GM19452 (cell line): ENCODE data around the gene CRISPLD2.
"Not testable (repeated sequence)": the region's sequence is repeated elsewhere in the genome, so short reads cannot be mapped to it uniquely, and the experiment has no call there.

Experiments used
- ATAC-seq: cut with Tn5 transposase; IDR thresholded peaks from one replicate; pipeline ENCODE4 v1.9.1; 2021; ENCODE audit not compliant: unreplicated experiment

The CRISPLD2 gene

DNA sequence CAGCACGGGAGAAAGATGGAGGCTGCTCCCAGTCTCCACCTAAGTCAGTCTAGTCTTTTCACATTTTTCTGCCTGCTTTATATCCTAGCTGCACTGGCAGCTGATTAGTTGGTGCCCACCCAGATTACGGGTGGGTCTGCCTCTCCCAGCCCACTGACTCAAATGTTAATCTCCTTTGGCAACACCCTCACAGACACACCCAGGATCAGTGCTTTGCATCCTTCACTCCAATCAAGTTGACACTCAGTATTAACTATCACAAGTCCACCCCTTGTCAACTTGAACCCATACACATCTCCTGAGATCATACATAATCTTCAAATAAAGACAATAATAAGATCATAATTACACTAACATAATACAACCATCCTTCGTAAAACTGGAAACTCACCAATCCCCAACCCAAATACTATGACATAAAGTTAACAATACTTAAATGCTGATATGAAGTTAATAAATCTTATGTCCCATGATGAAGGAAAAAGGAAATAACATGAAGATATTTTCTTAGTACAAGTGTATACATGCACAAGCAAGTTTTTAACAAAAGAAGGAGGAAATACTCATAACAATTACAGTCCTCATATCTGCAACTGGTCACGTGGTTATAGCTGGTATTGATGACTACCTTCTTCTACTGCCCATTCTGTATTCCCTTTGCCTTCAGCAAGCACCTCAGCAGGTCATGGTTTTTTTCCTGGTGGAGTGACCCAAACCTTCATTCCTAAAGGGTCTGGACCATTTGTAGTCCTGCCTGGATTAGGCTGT, 35.8 kb downstream of the CRISPLD2 start:
- not testable (repeated sequence) for ATAC-seq

DNA sequence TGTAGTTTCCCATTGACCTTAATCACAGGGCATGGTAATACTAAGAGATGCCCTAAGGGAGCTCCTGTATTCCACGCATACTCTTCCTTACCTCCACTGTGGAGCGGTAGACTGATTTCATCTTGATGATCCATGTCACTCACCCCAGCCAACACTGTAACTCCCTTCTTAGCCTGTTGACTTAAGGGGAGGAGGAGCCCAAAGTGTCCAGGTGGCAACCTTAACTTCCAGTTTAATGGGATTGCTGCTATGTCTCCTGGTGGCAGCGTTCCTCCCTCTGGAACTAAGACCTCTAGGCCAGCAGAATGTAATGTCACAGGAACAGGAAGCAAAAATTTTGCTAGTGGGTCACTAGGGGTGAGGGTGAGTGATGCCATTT, 36.4 kb downstream of the CRISPLD2 start:
- not testable (repeated sequence) for ATAC-seq

GRCh38 chr16:84856811-84857210, 37.0 kb downstream of the CRISPLD2 start:
- ATAC-seq, result not testable (repeated sequence)

GRCh38 chr16:84859681-84860080, 39.9 kb downstream of the CRISPLD2 start:
- no peak for ATAC-seq

GRCh38 chr16:84860383-84860782, 40.6 kb downstream of the CRISPLD2 start:
- no peak for ATAC-seq

GRCh38 chr16:84861671-84862070, 41.9 kb downstream of the CRISPLD2 start:
- ATAC-seq, result no peak

DNA sequence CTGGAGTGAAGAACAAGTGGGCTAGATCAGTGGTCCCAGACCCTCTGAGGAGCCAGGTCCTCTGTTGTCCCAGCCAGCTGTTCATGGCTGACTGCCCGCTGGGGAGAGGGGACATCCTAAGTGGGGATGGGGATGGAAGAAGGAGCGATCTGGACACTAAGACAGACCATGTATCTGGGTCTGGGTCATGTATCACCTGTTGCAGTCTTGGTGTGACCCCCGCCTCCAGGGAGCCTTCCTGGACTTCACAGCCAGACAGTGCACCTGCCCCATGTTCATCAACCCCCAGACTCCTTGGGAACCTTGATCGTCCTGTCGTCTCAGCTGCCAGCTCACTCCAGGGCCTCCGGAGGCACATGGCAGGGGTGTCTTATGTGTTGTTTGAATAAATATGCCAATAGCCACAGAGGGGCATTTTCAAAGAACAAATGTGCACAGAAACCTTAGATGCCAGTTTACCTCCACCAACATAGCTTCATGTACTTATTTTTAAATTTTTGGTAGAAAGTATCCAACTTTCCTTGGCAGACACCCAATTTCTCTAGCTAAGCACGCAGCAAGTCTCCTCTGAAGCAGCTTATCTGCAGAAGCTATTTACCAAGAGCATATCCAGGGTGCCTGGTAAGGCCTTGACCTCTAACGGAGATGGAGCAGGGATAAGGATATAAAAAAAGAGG, 43.2 kb downstream of the CRISPLD2 start:
- no peak for ATAC-seq

DNA sequence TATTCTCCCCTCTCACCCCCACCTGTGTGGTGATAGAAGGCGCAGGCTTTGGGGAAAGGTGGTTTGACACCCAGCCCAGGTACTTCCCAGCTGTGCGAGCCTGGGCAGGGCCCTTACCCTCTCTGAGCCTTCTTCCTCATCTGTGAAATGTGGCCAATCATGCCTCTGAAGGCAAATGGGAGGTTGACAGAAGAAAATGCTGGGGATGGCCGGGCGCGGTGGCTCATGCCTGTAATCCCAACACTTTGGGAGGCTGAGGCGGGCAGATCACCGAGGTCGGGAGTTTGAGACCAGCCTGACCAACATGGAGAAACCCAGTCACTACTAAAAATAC, 43.7 kb downstream of the CRISPLD2 start:
- no peak for ATAC-seq

GRCh38 chr16:84864326-84864955, 44.7 kb downstream of the CRISPLD2 start:
- ATAC-seq, result no peak

DNA sequence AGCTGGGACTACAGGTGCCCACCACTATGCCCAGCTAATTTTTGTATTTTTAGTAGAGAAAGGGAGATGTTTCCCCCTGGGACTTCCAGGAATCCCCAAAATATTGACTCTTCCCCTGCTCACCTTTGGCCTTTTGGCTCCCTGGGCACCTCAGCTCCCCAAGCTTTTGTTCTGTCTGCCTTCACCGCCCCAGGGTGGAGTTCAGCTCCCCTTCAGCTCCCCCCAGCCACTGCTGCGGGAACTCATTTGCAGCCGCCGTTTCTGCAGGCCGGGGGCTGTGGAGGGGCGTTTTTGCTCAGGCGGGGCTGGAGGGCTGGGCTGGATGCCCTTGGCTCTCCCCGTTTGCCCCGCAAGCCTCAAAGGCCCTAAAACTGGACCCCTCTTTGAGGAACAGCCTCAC, 47.9 kb downstream of the CRISPLD2 start:
- ATAC-seq, result no peak

DNA sequence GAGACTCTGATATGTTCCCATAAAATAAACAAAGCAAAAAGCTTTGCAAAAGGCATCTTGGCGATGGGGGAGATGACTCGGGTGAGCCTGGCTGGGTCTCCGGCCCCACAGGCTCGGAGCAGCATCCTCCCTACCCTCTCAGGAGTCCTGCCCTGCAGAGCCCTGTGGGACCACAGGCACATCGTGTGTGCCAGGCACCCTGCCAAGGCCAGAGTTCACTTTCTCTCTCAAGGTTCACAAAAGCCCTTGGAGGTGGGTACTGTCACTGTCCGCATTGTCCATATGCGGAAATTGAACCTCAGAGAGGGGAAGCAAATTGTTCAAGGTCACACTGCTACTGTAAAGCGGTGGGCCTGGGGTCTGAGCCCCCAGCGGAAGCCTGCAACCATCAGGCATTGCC, 48.5 kb downstream of the CRISPLD2 start:
- ATAC-seq, result no peak

DNA sequence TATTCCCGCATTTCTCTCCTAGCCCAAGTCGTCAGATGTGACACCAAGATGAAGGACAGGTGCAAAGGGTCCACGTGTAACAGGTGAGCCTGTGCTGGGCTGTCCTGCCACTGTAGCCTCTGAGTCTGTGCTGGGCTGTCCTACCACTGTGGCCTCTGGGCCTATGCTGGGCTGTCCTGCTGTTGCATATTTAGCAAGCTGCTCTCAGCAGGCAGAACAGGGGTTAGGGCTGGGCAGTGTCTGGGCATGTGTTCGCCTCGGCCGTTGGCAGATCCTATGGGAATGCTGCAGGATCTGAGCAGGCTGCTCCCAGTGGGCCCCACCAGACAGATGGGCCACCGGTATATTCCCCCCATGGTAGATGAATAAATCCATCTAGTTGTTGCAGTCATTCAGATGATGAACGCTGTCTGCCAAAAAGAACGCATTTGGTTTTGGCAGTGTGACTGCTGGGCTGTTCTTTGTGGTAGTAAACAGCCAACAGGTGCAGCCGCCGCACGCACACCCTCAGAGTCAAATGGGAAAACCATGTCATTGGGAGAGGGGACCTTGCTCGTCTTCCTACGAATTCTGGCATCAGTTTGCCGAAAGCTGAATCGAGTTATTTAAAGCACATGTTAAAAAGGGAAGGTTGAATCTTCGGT, 49.2 kb downstream of the CRISPLD2 start:
- ATAC-seq, result no peak

DNA sequence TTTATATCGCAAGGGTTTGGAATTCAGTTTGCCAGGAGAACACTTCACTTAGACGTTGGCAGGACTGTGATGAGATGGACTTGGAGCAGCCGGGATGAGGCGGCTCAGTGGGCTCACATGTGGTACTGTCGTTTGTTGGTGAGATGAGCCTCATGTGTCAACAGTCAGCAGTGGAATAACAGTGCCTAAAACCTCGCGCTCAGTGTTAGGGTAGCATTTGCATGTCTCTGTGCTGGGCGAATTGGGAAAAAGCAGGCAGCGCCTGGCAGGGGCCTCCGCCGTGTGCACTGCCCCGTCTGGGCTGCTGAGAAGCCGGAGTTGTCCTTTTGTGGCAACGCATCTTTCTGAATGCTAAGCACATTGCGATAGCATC, 49.7 kb downstream of the CRISPLD2 start:
- ATAC-seq, result no peak

GRCh38 chr16:84872971-84873370, 53.2 kb downstream of the CRISPLD2 start:
- ATAC-seq, result not testable (repeated sequence)

DNA sequence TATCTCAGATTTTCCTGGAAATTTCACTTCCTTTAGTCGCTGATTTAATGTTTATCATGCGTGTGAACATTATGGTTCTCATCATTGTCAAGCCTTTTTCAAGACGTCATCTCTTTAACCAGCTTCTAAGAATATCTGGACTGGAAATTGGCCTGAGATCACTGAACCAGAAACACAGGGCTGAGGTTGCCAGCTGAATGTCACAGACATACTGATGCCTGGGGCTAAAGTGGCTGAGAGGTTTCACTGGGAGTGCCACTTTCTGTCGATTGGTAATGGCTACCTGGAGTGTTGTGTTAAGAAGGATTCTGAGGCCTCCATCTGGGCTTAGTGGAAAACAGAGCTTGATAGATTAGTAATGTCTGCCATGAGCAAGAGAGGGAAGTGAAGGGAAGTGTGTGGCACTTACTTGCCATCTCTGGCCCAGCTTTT, 54.2 kb downstream of the CRISPLD2 start:
- ATAC-seq, result no peak

DNA sequence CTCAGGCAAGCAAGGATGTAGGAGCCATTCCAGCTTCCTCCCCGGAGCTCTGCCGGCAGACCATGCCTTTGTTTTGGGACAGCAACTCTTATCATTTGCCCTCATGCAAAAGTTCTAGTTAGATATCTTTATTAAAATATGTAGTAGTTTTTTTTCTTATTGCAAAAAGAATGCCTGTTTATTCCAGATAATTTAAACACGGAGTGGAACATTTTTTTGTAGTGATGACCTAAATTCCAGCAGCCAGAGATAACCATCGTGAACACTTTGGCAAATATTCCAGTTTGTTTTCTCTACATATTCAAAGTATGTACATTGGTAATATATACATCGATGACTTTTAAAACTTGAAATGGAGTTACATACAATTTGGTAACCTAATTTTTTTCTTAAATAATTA, 54.8 kb downstream of the CRISPLD2 start:
- no peak for ATAC-seq

DNA sequence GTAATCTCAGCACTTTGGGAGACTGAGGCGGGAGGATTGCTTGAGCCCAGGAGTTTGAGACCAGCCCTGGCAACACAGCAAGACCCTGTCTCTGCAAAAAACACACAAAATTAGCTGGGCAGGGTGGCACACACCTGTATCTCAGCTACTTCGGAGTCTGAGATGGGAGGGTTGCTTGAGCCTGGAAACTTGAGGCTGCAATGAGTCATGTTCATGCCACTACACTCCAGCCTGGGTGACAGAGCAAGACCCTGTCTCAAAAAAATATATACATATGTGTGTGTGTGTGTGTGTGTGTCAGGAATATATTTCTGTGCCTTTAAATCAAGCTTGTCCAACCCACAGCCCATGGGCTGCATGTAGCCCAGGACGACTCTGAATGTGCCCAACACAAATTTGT, 55.2 kb downstream of the CRISPLD2 start:
- ATAC-seq, result no peak

- ATAC-seq, result no peak
Measured at GRCh38 chr16:84875846-84876245, 56.1 kb downstream of the CRISPLD2 start.

- no peak for ATAC-seq
Measured at GRCh38 chr16:84876873-84877606, 57.3 kb downstream of the CRISPLD2 start.

GRCh38 chr16:84878770-84879169, 59.0 kb downstream of the CRISPLD2 start:
- no peak for ATAC-seq
